NCI-H2107 treated with DMSO at 0.1 percent for 48 hours (cell line): ENCODE results near the gene FNDC10.
"Not testable (repeated sequence)": the region's sequence is repeated elsewhere in the genome, so short reads cannot be mapped to it uniquely, and the experiment has no call there.

ENCODE experiments used
- DNase-seq: peaks from one replicate; lab custom pipeline; 2025; ENCODE audit not compliant: unreplicated experiment; lab: John Stamatoyannopoulos, UW

Gene FNDC10

GRCh38 chr1:1599030-1599934 is 653 bp downstream of the FNDC10 start:
- no peak for DNase-seq

GRCh38 chr1:1598720-1599029 is 1.3 kb downstream of the FNDC10 start:
- no peak for DNase-seq

DNA sequence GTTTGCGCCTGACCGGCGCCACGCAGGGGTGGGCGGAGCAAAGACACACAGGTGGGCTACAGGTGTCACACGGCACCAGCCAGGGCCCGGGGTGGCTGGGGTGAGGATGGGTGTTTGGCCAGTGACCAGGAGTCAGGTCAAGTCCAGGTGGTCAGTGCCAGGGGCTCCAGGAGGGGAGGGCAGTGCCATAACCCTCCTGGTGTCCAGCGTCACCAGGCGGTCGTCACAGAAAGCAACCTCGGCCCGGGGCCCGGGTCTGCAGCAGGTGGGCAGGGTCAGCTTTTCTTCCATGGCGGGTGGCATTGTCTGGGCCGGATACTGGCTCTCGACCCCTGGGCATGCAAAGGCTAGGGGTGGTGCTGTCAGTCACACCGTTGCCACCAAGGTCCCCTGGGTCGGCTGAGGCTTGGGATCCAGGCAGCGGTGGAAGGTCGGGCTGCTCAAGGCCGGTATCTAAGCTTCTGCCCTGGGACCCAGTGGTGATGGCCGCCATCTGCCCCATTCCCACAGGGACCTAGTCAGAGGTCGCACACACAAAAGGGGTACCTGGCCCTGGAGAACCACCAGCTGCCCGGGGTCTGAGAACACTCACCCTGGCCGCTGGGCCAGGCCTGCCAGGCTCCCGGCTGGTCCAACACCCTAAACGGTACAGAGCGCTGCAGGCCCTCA is 1.8 kb downstream of the FNDC10 start:
- no peak for DNase-seq

DNA sequence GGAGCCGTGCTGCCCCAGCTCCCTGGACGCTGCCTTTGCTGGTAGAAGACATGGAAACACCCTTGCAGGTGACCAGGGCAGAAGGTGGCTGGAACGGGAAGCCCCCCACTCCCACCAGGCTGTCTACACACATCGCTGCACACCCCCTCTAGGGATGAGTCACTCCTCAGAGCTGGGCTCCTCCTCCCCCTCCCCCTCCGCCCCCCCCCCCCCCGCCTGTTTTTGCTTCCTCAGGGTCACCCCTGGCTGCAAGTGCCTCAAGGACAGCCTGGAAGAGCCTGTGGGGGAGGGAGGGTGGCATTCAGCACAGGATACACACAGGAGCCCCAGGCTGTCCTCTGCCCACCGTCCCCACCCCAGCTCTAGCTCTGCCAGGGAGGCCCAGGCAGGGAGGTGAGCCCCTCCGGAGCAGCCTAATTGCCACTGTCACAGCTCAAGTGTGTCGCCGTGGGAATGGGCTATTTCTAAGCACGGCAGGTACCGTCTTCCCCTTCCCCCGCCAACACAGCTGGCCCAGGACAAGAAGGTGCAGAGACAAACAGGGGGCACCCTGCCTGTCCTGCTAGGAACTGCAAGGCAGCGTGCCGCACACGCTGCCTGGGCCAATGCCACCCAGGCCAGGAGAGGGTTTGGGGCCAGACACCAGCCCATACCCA is 2.5 kb downstream of the FNDC10 start:
- no peak for DNase-seq

GRCh38 chr1:1596493-1597274 is 3.3 kb downstream of the FNDC10 start:
- no peak for DNase-seq

GRCh38 chr1:1595341-1595740 is 4.6 kb downstream of the FNDC10 start:
- not testable (repeated sequence) for DNase-seq

- no peak for DNase-seq
Measured at GRCh38 chr1:1594602-1595260, 5.2 kb downstream of the FNDC10 start.

- DNase-seq = no peak
Measured at GRCh38 chr1:1593834-1594601, 5.9 kb downstream of the FNDC10 start.

GRCh38 chr1:1591452-1591851 is 8.5 kb downstream of the FNDC10 start:
- DNase-seq = no peak

GRCh38 chr1:1583347-1584010 is 16.5 kb downstream of the FNDC10 start:
- DNase-seq = no peak

DNA sequence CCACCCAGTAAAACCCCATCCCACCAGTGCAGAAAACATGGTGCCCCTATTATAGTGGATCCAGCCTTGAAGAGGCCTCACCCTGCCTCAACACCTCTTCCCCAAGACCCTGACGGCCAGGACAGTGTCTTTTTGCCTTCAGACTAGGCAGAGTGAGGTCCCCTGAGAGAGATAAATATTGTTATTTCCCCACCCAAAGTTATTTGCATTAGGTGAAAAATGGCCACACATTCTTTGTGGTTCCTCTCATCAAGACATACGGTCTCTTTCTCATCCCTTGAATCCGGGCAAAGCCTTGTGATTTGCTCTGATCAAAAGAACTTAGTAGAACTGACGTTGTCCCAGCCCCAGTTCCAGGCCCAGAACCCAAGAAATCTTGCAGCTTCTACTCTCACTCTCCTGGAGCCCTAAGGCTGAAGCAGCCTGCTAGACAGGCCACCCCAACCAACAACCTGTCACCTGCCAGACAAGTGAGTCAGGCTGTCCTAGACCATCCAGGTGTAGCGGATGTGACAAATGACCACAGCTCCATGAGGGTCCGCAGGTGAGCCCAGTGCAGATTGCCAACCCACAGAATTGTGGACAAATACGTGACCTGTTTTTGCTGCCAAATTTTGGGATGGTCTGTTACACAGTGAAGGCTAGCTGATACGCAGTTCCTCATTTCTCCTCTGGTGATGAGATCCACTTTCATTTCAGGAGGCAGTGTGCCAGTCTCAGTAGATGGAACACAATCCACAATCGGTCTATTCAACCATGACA is 17.2 kb downstream of the FNDC10 start:
- no peak for DNase-seq

- no peak for DNase-seq
Measured at GRCh38 chr1:1578371-1578940, 21.5 kb downstream of the FNDC10 start.

- no peak for DNase-seq
Measured at GRCh38 chr1:1577367-1578011, 22.4 kb downstream of the FNDC10 start.

- no peak for DNase-seq
Measured at GRCh38 chr1:1574721-1575537, 25.0 kb downstream of the FNDC10 start, which contains the start of gene SSU72. Gene SSU72 (minus strand): TSS chr1:1574863. CDS start chr1:1574557, 306 bp downstream.

DNA sequence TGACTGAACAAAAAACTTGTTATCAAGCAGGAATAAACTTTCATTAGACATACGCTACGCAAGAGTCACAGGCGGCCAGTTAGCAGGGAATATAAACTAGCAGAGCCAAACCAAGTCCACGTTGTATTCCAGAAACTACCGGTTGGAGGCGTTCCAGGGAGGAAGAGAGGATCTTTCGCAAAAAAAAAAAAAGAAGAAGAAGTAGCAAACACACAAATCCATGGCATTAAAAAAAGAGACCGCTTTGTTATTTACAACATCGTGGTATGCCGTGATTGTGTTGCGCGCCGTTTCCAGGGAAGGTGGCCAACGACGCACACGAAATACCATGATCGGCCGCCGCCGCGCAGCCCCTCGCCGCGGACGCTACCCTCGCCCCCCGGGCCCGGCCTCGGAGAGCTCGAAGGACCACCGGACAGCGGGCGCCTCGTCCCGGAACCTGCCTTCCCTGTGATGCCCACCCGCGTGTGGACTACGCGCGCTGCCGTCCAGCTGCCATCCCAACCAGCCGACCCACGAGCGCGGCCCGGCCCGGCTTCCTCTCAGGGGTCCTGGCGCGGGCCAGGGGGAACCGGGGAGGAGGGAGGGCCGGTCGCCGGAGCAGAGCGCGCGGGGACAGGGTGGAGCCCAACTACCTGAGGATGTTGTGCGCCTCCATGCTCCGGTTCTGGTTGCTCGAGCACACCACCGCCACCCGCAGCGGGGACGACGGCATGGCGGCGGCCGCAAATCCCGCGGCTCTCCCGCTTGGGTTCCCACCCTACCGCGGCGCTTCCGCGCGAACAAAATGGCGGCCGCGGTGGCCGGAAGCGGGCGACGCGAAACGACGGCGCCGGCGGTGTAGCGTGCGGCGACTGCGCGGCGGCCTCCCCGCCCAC is 25.9 kb downstream of the FNDC10 start:
- DNase-seq = no peak

- no peak for DNase-seq
Measured at GRCh38 chr1:1569341-1569740, 30.6 kb downstream of the FNDC10 start.
